ENCODE data around the gene RABL2A.
"Not testable (repeated sequence)": the region's sequence is repeated elsewhere in the genome, so short reads cannot be mapped to it uniquely, and the experiment has no call there.

Gene RABL2A

GRCh38 chr2:113690871-113691270, 63.8 kb downstream of the RABL2A start:
- H3K4me3 ChIP-seq (ENCODE audit: low read length); H3K36me3 ChIP-seq (ENCODE audit: insufficient read depth, low read length); H3K27ac ChIP-seq (ENCODE audit: low read depth, low read length); H3K9ac ChIP-seq (ENCODE audit: low read depth, low read length); H3K27me3 ChIP-seq (ENCODE audit: insufficient read depth, low read length); H3K4me1 ChIP-seq (ENCODE audit: insufficient read depth, low read length); H3K9me3 ChIP-seq (ENCODE audit: insufficient read depth, low read depth, low read length): not testable (repeated sequence)
- 50% methylated on average over 2 of the region's 3 CpGs for WGBS
